Stimulated activated CD4-positive, alpha-beta T cell treated with anti-CD3 and anti-CD28 coated beads, Interleukin-2, amount 100 ng/mL, for 24 hours (primary cell): ENCODE measurements around the gene VPS35L.
"Not testable (repeated sequence)": the region's sequence is repeated elsewhere in the genome, so short reads cannot be mapped to it uniquely, and the experiment has no call there.

Experiments
- DNase-seq, 2 donors: peaks; one replicate each; pipeline ENCODE4 v3.0.0-alpha.2; 2020

VPS35L gene

GRCh38 chr16:19715566-19715965 is 160.1 kb downstream of the VPS35L start:
- DNase-seq = no peak

DNA sequence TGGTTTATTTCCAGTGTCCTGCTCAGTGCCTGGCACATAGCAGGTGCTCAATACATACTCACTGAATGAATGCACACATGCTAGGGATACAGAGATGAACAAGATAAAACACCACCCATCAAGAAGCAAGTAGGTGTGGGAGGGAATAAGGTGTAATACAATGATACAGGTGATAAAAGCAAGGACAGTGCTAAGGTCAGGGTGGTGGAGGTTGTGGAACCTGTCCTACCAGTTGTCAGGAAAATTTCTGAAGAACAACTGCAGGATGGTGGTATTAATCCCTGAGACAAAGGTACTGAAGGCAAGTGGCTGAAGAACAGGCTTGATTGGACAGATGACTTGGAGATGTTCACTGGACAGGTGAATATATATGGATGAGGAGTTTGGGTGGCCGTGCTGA is 160.7 kb downstream of the VPS35L start:
- no peak for DNase-seq

DNA sequence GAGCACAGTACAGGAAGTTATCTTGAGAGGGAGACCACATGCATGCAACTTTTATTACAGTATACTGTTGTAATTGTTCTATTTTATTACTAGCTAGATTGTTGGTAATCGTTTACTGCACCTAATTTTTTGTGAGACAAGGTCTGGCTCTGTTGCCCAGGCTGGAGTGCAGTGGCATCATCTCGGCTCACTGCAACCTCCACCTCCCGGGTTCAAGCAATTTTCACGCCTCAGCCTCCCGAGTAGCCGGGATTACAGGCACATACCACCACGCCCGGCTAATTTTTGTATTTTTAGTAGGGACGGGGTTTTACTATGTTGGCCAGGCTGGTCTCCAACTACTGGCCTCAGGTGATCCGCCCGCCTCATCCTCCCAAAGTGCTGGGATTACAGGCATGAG is 161.2 kb downstream of the VPS35L start:
- DNase-seq = not testable (repeated sequence)

DNA sequence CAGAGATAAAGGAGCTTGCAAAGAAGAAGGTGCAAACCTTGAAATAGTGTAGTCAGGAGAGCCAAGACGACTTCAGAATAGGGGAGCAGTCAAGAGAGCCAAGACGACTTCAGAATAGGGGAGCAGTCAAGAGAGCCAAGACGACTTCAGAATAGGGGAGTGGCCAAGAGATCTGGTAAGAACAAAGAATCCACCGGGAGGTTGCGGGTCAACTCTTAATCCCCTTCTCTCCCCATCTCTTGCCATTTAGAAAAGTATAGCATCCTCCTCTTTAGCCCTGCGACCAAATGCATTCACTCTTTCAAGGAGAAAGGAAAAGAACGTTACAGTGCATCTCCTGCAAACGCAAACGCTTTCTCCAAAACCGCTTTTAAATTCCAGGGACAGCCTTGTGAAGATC is 161.8 kb downstream of the VPS35L start:
- DNase-seq = no peak

GRCh38 chr16:19717741-19718623 is 162.5 kb downstream of the VPS35L start, which contains the start of the genes IQCK and KNOP1:
Gene IQCK, plus strand, starts transcription at chr16:19718271. Its CDS starts 36 bp downstream, at chr16:19718307.
Gene KNOP1, minus strand, starts transcription at chr16:19718227. Its CDS starts 3,192 bp downstream, at chr16:19715035.
- DNase-seq = peak; percentile 90 to 91

- no peak for DNase-seq
Observed at GRCh38 chr16:19718624-19718965, 163.1 kb downstream of the VPS35L start.

GRCh38 chr16:19722269-19722952 is 166.9 kb downstream of the VPS35L start:
- DNase-seq = no peak

DNA sequence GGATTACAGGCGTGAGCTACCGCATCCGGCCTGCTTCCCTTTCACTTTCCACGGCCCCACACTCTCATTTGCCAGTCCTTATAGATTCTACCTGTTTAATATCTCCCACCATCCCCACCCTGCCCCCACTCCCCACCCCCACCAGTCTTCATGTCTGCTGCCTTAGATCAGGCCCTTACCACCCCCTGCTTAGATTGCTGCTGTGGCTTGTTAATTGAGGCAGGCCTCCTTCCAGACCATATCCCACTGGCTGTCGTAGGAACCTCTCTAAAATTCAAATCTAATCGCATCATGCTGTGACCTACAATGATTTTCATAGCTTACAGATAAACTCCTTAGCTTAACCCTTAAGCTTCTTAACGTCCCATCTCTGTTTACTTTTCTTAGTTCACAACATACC is 167.5 kb downstream of the VPS35L start:
- no peak for DNase-seq

- no peak for DNase-seq
Observed at GRCh38 chr16:19728636-19728965, 173.1 kb downstream of the VPS35L start.

DNA sequence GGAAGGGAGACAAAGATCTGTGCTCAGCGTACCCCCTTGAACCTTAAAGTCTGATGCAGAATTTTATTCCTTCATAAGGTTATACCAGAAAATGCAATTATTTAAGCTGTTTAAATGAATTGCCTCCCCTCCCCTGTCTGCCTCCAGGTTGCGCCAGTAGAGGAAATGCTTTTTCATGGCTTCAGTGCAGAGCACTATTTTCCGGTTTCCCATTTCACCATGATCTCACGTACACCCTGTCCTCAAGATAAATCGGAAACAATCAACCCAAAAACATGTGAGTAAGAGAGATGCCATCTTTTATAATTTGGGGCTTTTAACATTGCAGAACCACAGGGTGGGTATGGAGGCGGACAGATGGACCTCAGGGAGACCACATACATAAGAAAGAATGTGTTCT is 178.0 kb downstream of the VPS35L start:
- DNase-seq = no peak

DNA sequence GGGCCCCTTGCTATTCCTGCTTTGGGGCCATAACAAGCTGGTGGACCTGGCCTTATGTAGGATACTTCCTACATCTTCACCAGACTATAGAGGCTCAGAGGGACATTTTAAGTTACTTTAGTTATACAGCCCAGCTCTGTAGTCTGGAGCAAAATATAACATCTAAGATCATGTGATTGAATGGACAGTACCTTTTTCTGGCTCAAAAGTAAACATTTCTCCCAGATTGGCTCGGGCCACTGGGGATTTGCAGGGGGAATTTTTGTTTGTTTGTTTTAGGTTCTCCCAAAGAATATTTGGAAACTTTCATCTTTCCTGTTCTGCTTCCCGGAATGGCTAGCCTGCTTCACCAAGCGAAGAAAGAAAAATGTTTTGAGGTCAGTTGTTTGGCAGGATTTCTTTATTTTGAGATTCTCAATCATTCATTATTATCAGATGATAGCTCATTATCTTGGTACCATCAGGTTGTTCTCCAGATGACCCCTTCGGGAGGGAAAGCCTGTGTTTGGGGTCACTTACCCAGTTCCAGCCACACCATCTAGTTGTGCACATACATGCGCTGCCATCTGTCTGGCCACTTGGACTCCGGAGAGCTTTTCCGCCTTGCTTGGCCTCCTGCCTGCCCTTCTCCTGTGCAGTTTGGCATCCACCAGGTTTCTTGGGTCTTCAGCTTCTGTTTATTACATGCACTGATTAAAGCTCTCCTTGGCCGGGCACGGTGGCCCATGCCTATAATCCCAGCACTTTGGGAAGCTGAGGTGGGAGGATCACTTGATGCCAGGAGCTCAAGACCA is 179.8 kb downstream of the VPS35L start:
- no peak for DNase-seq

GRCh38 chr16:19737306-19738038 is 182.0 kb downstream of the VPS35L start:
- no peak for DNase-seq

DNA sequence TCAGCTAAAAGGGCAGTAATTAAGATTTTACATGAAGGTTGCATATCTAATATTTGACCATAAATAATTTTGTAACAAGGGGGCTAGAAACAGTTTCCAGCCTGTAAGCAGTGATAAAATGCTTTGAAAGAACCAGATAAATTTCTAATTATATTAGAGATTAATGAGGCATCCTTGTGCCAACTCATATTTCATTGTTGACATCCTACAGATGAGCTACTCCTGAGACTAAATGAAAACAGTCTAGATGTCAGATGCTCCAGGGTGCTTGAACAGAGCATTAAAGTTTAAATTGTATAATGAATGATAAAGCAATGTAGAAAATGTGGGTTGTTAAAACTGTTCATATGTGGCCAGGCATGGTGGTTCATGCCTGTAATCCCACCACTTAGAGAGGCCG is 185.9 kb downstream of the VPS35L start:
- no peak for DNase-seq

- DNase-seq = no peak
Observed at GRCh38 chr16:19743816-19744159, 188.3 kb downstream of the VPS35L start.

GRCh38 chr16:19744670-19745069 is 189.2 kb downstream of the VPS35L start:
- DNase-seq = no peak

DNA sequence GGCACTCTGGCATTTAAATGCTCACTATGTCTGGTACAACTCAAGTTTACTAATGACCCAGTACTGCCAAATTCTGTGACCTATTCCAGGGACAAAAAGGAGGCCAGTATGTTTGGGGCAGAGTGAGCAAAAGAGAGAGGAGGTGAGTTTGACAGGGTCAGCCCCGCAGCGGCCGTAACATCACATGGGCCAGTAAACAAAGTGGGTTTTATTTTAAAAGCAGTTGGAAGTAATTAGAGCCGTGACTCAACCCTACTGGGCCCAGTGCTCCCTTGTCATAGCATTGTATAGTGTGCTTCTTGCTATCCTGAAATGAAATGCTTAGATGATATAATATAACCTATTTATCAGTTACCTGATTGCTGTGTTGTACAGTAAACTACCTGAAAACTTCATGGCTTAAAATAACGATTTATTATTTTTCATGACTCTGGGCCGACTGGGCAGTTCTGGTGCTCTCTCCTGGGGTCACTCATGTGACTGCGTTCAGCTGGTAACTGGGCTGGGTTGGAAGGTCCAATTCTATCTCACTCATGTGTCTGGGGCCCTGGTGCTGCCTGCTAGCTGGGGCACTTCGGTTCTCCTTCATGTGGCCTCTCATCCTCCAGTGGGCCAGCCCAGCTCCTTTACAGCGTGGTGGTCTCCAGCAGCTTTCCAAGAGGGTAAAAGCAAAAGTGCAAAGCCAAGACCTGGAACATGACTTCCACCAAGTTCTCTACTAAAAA is 189.9 kb downstream of the VPS35L start:
- DNase-seq = no peak

DNA sequence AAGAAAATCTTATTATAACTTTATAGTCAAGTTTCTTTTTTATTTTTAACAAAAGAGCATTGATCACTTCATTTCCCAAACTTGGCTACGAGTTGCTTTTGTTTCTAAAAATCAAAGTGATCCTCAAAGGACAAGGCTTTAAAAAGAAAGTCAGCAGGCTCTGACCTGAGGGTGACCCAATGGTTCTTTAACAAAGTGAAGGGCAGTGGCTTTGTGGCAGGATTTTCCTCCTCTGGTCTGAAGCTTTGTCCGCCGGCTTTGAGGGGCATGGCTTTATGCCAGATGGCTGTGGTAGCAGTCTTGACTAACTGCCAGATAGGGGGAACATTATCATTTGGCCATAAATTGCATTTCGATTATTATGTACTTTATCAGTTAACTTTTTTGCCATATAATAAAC is 191.1 kb downstream of the VPS35L start:
- no peak for DNase-seq

- no peak for DNase-seq
Observed at GRCh38 chr16:19748389-19749168, 193.1 kb downstream of the VPS35L start.

DNA sequence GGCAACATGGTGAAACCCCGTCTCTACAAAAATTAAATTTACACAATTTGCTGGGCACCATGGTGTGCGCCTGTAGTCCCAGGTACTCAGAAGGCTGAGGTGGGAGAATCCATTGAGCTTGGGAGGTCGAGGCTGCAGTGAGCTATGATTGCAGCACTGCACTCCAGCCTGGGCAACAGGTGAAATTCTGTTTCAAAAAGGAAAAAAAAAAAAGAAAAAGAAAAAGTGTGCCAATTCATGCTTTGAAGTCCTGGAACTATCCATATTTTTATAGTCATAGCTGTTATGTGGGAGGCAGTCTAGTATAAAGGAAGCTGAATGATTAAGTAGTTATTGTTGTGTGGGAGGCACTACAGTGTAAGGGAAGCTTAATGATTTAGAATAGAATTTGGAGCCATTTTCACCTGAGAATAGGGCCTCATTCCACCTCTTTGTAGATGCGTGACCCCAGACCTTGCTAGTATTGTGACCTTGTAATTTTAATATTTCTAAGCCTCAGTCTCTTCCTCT is 194.1 kb downstream of the VPS35L start:
- DNase-seq = no peak
